Panc1 (cell line): Measurements from ENCODE around the gene TNP1.

Experiments
- CTCF ChIP-seq: fragments of 450-650 bp; IDR thresholded peaks from 2 replicates; pipeline ENCODE4 v1.5.1; 2017; ENCODE audit warnings: mild to moderate bottlenecking
- POLR2AphosphoS5 ChIP-seq: IDR thresholded peaks from 2 replicates; pipeline ENCODE4 v1.6.1; 2012; ENCODE audit warnings: mild to moderate bottlenecking, low read depth, low read length, moderate library complexity
- REST ChIP-seq, 2 experiments: IDR thresholded peaks; 2 replicates each; pipeline ENCODE4 v1.6.1; 2011 to 2012; ENCODE audit warnings: low read depth in 2 of 2, control low read depth in 1 of 2, low read length in 1 of 2, mild to moderate bottlenecking in 1 of 2, moderate library complexity in 1 of 2; ENCODE audit not compliant: insufficient read depth in 1 of 2
- SIN3A ChIP-seq: IDR thresholded peaks from 2 replicates; pipeline ENCODE4 v1.6.1; 2012; ENCODE audit warnings: low read depth, mild to moderate bottlenecking, low read length, moderate library complexity, borderline replicate concordance; ENCODE audit not compliant: insufficient read depth
- TCF7L2 ChIP-seq: IDR thresholded peaks from 2 replicates; pipeline ENCODE4 v1.6.1; 2011; ENCODE audit warnings: mild to moderate bottlenecking, low read depth, low read length, inconsistent platforms

GRCh38 chr2:216880509-216881184, 20.8 kb upstream of the TNP1 start:
- TF ChIP-seq CTCF = no peak
- no peak for TF ChIP-seq REST (IDR thresholded peaks at IDR 0.05; ENCODE audit: insufficient read depth in 1 of 2, low read depth in 2 of 2, low read length in 1 of 2)
- no peak for TF ChIP-seq POLR2AphosphoS5
- no peak for TF ChIP-seq TCF7L2
- no peak for TF ChIP-seq SIN3A
